GM21526 (cell line): Measurements from ENCODE around the gene SLC34A1.

Source experiments
- ATAC-seq: cut with Tn5 transposase; IDR thresholded peaks from one replicate; pipeline ENCODE4 v1.9.1; 2021; ENCODE audit warnings: moderate library complexity; ENCODE audit not compliant: unreplicated experiment, low FRiP score

Gene SLC34A1

DNA sequence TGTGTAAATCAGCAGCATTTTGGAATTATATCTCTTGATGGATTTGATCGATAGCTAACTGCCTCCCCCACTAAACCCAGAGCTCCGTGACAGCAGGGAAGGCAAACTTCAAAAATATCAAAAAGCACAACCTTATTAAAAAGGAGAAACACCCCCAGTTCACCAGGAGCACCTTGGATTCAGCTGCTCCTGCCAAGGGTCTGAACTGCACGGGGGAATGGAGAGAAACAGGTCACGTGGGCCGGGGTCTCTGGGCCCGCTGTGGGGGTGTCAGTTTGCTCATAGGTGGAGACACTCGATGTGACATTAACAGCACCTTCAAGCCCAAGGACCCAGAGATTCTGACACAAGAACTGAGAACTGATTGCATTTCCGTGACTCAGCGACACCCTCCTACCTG lies 1.1 kb upstream of the SLC34A1 start:
- no peak for ATAC-seq

DNA sequence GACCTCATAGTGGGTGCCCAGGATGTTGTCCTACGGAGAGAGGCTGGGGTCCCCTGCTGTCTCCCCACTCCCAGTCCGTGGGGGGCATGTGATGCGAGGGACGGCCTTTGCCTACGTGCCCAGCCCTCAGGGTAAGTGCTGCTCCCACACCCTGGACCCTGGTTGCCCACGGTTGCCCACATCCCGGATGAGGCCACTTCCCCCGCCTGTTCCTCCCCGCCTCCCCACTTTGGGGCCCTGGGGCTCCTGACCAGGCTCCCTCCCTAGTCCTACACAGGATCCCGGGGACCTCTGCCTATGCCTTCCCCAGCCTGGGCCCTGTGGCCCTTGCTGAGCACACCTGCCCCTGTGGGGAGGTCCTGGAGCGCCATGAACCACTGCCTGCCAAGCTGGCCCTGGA lies 1.5 kb downstream of the SLC34A1 start:
- ATAC-seq: no peak

DNA sequence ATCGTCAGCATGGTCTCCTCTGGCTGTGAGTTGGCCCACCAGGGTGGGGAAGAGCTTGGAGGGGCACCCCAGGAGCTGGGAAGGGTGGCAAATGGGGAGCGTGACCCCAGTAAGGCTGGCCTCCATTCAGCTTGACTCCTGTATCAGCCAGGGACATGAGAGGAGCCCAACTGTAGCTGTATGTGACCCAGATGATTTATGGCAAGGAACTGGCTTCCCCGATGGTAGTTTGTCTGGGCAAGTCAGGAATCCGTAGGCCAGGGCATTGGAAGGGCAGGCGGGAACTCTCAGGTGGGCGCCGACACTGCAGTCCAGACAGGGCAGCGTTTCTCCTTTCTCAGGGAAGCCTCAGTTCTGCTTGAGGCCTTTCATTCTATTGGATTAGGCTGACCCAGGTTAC lies 2.3 kb downstream of the SLC34A1 start:
- no peak for ATAC-seq

DNA sequence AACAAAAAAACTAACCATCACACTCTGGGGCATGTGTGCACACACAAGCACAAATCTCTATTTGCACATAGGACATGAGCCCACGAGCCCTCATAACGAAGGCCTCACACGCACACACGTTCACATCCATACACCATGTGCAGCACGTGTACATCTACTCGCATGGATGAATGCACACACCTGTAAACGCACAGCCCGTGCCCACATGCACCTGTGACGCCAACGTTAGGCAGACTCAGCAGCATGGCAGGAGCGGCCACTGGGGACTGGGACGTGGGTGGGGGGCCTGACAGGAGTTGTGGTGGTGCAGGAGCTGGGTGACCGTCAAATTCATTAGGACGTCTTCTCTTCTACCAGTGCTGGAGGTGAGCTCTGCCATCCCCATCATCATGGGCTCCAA lies 3.2 kb downstream of the SLC34A1 start:
- ATAC-seq: no peak

DNA sequence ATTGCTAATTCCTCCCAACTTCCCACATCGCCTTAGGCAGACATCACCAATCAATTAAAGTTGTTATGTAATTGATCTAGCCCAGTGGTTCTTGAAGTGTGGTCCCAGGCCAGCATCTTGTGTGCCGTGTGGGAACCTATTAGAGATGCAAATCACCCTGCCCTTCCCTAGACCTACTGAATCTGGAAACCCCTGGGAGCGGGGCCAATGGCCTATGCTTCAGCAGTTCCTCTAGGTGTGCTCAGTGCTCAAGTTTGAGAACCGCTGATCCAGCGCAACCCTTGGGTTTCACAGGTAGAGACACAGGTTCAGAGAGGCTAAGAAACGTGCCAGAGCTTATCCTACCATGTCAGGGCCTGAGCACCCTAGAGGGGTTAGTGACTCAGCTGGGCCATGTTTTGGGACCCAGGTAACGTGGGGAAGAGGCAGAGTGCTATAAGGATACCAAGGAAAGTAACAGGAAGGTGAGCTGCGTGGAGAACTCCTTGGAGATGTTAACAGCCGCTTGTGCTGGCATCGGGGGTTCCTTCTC lies 4.4 kb downstream of the SLC34A1 start:
- ATAC-seq: no peak

DNA sequence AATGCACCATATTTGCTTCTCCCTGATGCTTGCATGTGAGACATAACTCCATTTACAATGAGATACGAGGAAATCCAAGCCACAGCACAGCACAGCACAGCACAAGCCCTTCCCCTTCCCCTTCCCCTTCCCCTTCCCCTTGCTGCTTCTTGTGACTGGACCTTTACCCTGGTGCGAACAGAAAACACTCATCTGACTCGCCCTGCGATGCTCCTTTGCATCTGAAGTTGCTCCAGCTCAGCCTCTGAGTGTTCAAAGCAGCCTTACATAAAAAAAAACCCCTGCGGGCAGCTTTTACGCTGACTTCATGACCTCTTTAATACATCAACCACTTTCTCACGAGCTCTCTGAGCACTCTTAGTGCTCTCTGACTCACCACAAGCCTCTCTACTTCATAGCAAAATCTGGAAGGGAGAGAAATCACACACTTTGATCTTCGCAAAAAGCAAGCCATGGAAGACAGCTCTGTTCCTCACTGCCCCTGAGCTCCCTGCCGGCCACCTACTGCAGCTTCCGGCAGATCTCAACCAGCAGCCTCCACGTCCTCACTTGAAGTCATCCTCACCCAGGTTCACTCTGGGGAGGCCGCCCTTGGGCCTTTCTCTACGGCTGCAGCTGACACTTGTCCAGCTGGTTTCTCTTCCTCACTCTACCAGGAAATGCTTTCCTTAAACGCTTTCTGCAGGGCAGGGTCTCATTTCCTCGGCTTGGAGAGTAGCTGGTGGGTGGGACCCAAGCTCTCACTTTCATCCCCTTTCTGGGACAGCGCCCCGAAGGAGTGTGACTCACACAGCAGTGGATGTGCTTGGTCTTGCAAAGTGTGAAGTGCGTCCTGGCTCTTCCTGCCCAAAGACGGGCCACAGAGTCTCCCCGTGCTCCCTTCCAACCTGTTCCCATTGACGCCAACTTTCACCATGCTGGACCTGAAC lies 5.3 kb downstream of the SLC34A1 start:
- no peak for ATAC-seq

DNA sequence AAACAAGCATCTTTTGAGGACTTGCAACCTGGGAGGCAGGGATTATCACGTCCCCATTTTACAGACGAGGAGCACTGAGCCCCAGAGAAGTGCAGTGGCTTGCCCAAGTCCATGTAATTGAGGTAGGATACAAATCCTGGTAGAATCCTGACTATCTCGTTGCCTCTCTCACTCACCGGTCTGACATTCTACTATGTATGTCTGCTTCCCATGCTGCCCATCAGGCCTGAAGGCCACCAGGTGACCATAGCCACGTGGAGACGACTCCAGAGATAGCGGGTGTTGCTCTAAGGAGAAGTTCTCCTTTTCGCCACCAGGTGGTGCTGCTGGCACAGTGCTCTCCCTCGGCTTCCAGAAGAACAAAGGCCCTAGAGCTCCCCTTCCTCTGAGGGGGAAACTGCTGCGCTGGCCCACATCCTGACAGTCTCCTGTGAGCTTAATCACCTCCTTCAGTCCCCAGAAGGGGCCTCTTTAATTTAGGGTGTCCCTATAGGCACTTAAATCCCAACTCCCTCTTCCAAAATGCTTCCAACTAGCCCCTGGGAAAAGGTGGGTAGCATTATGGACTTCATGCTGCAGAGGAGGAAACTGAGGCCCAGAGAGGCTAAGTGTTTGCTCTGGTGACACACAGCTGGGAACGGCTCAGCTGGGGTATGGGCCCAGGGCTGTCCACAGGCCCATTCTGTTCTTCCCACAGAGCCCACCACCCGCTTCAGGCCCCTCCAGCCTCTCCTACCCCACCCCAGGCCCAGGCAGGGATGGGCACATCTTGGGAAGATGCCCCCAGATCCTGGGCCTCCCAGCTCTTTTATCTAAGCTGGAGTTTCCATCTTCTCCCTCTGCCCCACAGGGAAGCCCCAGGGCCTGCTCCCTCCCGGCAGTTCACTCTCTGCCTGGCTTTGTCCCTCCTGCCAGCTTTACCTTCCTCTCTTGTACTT lies 6.4 kb downstream of the SLC34A1 start:
- ATAC-seq: peak; percentile 45

DNA sequence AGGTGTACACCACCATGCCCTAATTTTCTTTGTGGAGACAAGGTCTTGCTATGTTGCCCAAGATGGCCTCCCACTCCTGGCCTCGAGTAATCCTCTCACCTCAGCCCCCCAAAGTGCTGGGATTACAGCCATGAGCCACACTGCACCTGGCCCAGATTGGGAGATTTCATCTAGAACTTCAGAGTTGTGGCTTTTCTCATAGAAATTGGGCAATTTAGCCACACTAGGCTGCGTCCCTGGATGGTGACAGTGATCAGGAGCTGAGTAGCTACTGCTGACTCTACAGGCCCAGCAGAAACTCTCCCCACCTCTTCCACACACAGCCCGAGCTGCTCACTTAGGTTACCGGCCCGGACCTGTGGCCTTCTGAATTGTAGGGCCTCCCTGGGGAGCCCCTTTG lies 8.5 kb downstream of the SLC34A1 start:
- no peak for ATAC-seq

DNA sequence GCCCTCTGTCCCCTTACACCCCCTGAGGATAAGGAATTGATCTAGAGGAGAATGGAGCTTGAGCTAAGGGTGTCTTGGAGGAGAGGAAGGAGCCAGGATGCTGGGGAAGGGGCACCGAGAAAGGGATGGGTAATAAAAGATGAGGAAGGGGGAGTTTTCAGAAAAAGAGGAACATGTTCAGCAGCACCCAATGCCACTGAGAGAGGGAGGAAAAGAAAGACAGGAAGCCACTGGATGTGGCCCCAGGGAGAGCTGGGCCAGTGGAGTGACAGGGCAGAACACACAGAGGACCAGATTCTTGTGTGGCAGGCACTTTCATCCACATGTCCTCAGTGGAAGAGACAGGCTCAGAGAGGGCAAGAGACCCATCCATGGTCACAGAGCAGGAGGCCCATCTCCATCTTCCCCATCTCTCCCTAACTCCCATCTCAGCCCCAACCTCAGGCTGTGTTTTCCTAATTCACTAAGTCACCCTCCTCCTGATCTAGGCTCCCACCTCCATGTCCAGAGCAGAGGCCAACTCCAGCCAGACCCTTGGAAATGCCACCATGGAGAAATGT lies 9.1 kb downstream of the SLC34A1 start:
- ATAC-seq: no peak

DNA sequence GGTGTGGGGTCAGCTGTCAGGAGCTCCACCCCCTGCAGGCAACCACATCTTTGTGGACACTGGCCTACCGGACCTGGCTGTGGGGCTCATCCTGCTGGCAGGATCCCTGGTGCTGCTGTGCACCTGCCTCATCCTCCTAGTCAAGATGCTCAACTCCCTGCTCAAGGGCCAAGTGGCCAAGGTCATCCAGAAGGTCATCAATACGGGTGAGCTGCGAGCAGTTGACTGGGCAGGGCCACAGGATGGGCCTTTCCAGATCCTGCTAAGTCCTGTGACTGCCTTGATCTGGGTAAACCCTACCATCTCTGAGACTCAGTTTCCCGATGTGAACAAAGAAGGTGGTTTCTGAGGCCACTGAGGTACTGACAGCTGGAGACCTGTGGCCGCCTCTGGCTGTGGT lies 9.8 kb downstream of the SLC34A1 start:
- ATAC-seq: no peak

DNA sequence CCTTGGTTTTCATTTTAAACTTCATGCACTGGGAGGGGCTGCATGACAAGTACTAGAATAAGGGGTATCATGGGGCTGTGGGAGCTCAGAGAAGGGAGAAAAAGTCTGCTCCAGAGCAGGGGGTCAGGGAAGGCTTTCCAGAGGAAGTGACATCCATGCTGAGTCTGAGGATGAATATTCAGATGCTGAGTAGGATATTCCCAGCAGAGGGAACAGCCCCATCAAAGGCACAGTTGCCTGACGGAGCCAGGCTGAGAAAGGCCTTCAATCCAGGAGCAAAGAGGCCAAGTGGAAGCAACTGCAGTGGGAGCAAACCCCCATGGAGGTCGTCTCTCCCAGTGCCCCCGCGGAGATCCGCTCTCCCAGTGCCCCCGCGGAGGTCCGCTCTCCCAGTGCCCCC lies 11.8 kb downstream of the SLC34A1 start:
- no peak for ATAC-seq

DNA sequence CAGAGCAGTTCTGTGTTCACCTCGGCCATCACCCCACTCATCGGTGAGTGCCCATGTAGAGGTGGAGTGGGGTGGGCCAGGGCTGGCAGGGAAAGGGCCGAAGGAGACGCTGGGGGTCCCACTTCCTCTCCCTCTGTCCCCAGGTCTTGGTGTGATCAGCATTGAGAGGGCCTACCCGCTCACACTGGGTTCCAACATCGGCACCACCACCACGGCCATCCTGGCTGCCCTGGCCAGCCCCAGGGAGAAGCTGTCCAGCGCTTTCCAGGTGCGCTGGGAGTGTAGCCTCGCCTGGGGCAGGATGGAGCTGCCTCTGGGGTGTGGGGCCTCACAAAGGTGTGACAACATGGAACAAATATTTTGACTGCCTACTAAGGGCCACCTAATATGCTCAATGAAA lies 12.6 kb downstream of the SLC34A1 start:
- ATAC-seq: no peak

DNA sequence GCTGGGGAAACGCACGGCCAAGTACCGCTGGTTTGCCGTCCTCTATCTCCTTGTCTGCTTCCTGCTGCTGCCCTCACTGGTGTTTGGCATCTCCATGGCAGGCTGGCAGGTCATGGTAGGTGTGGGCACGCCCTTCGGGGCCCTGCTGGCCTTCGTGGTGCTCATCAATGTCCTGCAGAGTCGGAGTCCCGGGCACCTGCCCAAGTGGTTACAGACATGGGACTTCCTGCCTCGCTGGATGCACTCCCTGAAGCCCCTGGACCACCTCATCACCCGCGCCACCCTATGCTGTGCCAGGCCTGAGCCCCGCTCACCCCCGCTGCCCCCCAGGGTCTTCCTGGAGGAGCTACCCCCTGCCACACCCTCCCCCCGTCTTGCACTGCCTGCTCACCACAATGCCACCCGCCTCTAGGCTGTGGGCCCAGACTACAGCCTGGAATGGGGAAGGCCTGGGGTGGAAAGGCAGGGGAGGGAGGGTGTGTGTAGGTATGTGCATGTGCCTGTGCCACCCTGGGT lies 13.7 kb downstream of the SLC34A1 start:
- ATAC-seq: no peak

DNA sequence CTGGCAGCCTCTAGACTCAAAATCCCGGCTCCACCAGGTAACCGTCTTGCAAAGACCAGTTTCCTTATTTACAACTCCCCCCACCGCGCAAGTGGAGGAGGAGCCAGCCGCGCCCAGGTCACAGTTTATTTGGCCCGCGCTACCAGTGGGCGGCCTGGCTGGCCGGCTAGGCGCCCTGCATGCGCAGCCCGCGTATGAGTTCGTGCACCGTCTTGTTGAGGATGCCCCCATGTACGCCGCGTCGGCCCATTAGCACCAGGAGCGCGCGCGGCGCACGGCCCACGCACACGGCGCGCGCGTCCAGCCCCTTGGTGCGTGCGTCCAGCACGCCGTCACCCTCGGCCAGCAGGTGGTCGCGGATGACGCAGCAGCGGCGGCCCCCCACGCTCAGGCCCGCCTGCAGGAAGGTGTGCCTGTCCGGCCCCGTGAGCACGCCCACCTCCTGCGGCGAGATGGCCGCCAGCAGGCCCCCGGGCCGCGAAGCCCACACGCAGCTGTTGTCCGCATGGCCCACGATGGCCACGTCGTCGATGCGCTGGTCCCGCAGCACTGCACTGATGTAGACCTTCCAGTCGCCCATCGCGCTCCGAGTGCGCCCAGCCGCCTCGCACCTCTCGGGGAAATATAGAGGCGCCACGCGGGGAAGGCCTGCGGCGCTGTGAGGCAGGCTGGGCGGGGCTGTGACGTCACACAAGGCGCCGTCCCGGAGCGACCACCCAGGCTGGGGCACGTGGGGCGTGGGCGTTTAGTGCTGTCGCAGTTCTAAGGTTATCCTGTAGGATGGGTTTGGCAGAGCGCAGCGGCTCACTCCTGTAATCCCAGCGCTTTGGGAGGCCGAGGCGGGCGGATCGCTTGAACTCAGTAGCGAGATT lies 16.0 kb downstream of the SLC34A1 start, which contains the start of gene PFN3:
TSS of gene PFN3 (minus strand) at position 665 of the 872 bp plus-strand sequence. CDS start at position 580, 85 bp downstream.
- no peak for ATAC-seq

DNA sequence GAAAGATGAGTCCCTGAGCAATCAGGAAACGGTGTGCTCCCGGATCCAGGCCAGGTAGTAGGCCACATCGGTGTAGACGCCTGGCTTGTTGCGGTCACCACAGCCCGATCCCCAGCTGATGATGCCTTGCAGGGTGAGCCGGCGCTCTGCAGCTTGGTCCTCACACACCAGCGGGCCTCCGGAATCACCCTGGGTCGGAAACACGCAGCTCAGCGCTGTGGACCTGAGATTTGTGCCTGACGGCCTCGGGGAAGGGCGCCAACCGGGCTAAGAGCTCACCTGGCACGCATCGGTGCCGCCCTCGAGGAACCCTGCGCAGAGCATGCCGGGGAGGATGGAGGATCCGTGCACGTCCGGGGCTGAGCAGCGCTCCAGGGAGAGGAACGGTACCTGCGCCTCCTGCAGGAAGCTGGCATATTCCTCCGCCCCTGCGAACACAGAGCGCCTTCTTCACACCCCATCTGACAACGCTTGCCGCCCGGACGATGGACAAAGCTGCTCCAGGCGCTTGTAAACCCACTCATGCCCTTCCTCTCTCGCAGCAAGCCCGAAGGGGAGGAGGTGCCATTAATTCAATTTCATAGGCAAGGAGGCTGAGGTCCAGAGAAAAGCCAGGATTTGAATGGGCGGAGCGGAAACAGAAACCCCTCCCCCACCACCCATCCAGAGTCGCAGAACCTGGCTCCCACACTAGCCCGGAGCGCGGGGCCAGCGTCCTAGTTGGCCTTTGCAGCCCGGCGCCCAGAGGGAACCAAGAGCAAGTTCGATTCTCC lies 18.2 kb downstream of the SLC34A1 start:
- no peak for ATAC-seq

DNA sequence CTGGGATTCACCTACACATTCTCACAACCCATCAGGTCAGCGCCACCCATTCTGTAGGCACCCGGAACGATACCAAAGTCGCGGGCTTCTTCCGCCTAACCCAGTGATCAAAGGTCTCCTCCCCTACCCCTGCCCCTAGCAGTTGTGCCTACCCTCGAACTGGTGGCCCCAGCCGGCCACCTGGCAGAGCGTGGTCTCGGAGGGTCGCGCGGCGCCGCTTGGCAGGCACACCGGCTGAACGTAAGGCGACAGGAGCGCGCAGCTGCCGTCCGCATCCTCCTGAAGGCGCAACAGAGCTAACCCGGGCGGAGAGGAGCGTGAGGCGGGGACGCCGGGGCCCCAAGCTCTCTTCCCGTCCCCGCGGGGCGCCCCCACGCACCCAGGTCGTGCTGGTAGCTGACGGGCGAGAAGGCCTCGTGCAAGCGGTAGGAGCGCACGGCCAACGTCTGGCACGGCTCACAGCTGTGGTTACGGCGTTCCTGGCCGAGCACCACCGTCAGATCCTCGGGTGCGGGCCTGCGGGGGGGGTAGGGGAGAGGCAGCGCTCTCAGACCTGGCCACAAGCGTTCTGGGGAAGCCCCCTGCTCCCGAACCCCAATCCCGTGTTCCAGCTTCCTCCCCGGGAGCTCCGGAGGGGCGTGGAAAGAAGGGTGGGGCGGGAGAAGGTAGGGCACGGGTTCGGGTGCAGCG lies 19.0 kb downstream of the SLC34A1 start:
- peak; percentile 10 for ATAC-seq

DNA sequence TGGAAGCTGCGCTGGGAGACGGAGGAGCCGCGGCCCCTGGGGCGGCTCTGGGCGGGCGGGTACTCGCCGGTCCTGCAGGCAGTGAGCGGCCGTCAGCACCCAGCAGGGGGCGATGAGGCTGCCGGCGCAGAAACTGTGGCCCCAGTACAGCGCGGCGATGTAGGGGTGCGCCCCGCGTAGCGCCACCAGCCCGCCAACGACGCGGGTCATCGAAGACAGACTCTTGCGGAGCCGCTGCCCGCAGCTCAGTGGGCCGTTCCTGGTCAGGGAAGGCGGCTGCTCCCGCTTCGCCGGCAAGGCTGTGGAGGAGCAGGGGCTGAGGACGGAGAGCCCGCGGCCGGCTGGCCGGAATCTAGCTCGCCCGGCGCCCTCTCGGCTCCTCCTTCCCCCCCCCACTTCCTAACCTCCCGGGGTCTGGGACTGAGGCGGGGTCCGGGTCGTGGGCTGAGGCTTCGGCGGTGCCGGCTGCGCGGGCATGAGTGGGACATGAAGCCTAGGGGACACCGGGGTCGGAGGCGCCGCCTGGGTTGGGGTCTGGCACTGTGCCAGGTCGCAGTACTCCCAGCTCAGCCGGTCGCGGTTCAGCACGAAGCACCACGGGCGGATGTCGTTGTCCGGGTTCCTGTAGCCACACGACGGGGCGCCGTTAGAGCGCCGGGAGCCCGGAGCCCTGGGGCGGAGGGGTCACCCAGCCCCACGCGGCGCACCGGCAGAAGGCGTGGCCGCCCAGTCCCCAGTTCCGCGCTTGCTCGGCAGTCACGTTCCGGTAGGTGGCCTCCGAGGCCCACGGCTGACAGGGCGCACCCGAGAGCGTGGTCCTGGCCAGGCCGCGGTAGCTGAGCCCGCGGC lies 19.8 kb downstream of the SLC34A1 start:
- peak; percentile 69 for ATAC-seq
